NCI-H2196 (cell line): ENCODE data around the gene UPP1.

Source experiments
- DNase-seq: peaks from one replicate; lab custom pipeline; 2025; ENCODE audit not compliant: unreplicated experiment; lab: John Stamatoyannopoulos, UW

The UPP1 gene

DNA sequence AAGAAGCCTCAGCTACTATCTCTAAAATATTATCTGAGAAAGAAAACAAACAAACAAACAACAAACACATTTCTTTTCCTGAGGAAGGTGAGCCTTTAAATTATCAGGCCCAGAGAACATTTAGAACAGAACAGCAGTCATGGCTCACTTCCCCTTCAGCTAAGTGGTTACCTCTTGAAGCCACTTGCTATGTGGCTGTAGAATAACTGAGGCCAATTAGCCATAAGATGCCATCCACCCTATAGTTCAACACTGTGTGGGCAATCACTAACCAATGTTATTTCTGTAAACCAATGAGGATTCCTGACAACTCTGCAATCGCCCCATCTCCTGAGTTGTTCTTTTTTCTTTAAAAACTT, 3.7 kb upstream of the UPP1 start:
- no peak for DNase-seq

DNA sequence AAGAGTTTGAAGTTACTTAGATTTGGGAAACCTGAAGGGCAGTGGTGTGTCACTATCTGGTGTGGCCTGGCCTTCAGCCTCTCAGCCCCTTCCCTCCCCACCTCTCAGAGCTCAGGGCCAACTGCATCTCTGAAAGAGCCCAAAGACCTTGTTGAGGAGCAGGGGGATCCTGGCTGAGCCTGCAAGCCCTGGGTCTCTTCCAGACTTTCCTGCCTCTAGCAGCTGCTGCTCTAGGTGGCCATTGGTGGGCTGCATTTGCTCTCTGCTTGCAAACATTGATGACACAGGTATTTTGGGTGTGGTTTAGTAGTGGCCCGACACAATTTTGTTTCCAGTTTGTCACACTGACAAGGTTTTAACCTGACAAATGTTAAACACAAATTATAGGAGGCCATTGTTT, 3.1 kb upstream of the UPP1 start:
- no peak for DNase-seq

DNA sequence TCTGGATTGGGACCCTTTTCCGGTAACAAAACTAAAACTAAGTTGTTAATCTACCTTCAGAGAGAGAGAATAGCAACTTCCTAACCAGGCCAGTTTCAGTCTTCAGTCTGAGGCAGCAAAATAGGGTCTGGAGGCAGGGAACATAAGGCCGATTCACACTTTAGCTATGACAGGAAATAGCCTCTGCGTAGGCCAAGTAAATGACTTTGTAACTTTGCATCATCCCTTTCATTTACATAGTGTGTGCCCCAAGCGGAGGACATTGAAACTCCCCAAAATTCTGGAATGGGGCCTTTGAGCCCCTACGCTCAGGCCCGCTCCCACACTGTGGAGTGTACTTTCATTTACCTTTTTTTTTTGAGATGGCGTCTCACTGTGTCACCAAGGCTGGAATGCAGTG, 1.7 kb upstream of the UPP1 start:
- DNase-seq, result no peak

DNA sequence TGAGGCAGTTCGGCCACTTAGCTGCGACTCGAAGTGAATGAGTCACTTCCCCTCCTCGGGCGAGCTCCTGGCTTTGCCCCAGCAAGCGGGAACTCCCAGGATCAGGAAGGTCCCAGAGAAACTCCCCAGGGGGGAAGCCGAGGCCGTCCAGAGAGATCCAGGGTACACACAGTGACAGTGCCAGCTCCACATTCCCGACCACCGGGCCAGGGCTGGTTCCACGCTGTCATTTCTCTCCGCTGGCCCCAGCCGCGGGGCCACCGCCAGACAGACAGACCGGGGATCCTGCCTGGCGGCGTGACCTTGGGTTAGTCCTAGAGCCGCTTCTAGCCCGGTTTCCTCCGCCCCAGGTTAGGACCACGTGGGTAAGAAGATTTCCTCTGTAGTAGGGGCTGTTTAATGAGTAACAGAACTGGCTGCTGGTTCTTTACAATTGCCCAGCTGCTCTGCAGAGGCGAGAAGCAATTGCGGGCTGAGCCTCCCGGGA, 463 bp upstream of the UPP1 start:
- peak; percentile 69 for DNase-seq

DNA sequence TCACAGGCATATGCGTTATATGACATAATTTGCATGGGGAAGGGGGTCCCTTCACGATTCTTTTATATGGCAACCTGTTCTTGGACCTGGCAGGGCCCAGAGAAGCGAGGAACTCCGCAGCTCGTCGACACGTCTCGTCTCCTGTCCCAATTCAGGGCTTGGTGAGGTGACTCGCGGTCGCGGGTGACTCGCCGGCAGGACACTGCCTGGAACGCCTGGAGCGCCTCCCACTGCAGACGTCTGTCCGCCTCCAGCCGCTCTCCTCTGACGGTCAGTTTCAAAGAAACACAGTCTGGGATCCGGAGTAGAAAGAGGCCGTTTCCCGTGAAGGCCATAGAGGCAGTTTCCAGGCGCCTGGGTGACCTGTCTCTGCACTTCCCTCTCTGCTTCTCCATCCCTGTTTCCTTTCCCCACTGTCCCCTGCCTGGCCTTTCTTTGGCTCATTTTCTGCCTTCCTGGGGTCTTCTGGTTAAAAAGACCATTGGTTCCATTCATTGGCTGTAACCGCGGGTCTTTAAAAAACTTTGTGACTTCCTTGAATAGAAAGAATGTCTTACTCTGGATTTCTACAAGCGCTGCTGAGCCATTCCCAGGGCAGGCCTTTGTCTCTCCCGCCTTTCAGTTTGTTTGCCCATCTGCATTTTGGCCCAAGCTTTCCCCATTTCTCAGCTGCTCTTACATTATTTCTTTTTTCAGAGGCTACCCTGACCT, 1.2 kb downstream of the UPP1 start:
- no peak for DNase-seq

DNA sequence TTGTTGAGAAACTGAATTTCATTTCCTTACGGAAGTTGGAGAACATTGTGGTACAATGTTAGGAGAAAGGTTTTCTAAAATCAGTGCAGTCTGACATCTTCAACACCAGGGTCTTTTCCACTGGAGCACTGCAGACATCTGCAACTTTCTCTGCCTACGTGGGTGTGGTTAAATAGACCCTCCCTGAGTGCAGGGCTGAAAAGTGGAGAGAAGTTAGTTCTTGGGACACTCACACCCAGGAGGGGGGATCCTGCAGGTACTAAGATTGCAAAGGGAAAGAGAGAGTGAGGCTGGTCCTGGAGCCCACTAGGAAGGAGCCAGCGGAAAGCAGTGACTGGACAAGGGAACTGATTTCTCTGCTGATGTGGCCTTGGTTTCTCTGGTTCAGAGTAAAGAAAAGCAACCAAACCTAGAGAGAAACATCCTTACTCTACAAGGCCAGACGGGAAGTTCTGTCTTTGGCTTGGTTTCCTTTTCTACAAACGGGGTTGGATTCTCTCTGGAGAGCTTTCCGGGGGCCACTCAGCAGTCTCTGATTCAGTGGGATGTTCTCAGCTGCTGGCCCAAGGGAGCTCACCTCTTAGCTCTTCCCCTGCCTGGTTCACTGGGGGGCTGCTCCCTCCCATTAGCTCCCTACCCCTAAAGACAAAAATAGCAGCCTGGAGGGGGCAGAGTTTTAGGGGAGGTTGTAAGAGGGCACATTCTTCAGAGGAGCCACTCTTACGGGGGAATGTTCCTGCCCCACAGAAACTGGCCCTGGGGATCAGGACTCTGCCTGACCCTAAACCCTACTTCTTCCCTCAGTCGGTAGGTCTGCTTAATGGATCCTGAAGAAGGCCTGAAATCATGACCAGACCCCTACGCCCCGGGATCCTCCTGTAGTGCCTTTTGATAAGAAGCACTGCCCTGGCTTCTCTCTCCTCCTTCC, 2.7 kb downstream of the UPP1 start:
- DNase-seq, result no peak

DNA sequence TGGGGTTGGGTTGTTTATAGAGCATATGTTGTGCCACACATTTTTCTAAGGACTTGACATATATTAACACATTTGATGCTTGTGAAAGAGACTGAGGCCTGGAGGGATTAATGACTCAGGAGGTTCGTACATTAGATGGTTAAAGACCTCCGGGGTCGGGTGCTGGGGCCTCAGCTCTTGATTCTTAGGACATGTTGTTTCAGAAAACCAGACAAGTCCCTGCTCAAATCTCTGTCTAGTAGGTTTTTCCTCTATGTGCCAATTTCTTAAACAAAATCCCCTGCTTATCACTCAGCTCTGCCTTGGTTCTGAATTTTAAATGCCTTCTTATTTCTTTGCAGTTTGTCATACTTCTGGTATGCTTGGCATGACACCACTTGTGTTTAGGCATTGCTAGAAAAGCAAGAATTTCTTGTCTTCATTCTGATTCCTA, 5.8 kb downstream of the UPP1 start:
- no peak for DNase-seq

DNA sequence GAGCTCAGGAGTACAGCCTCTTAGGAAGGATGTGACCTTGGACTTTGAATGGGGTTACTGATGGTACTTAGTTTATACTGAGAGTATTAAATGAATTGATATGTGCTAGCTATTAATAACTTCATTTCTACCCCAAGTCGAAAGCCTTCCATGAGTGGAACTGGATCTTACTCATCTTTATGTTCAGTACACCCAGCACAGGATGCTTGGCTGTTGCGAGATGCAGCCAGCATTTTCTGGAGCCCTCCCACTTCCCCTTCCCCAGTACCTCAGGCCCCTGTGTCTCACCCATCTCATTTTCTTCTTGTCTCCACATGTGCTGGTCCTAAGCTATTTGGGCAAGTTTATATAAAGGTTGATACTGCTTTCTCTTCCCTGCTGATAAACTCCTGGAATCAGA, 7.2 kb downstream of the UPP1 start:
- DNase-seq, result no peak

DNA sequence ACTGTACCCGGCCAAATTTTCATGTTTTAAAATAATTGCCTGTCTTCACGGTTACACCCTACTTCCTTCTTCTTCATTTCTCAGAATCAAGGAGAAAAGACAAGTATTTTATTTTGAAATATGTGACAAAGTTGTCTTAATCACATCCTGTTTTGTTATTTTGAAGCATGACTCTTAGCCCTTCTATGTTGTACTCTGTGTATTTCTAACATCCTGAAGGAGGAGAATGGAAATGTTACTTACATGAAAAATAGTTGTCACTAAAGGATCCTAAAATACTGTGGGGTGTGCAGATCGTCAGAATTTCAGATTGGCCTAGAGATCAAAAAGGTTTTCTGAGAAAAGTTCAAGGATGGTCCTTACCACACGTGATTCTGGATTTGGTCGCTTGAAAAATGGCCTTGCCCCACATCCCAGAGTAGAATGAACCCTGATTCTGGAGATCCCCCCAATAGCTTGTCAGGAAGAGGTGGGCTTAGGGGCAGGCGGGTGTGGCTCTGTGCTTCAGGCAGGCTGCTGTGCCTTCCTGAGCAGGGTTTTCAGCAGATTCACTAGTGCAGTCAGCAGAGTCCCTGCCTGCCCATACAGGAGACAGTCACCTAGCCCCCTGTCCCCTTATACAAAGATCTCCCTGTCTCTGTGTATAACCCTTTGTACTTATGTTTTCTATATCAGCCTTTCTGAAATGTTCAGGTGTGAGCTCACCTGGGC, 8.6 kb downstream of the UPP1 start:
- no peak for DNase-seq

DNA sequence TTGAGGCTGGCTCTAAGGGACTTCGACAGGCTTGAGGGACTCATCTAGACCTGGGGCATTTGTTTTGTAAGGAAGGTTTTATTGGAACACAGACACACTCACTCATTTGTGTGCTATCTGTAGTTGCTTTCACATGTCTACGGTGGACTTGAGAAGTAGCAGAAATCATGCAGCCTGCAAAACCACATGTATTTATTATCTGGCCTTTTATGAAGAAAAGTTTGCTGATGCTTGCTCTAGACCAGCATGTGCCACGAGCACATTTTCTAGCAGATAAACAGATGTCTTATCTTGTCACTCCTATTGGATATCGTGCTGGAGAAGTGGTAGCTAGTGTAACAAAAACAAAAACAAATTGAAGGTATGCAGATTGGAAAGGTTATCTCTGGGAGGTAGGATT, 9.8 kb downstream of the UPP1 start:
- DNase-seq, result no peak

DNA sequence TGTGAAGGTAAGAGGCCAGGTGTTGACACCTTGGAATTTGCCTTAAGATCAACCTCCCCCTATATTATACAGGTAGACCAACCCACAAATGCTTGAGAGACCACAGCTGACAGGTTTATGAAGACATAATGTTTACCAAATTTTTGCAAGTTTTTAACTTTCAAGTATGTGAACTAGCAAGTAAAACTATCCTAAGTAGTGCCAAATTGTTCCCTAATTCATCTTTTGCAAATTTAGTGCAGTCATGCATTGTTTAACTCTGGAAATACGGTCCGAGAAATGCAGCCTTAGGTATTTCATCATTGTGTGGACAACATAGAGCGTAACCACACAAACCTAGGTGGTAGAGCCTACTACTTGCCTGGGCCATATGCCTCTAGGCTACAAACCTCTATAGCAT, 10.7 kb downstream of the UPP1 start:
- DNase-seq, result no peak

DNA sequence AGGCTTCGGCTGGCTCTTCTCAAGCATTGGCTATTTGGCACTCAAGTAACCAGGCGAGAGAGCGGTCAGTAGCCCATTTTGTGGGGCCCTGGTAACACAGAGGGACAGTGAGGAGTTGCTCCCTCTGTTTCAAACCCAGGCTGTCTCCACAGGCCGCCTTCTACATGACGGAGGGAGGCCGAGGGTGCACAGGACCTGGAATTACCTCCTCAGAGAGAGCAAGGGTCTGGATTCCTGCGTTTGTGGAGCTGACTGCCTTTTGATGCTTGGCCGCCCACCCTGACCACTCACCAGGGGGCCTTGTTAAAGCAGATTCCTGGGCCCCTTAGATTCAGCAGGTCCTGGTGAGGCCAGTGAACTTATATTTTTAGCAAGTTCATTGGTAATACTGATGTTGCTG, 12.3 kb downstream of the UPP1 start:
- no peak for DNase-seq

DNA sequence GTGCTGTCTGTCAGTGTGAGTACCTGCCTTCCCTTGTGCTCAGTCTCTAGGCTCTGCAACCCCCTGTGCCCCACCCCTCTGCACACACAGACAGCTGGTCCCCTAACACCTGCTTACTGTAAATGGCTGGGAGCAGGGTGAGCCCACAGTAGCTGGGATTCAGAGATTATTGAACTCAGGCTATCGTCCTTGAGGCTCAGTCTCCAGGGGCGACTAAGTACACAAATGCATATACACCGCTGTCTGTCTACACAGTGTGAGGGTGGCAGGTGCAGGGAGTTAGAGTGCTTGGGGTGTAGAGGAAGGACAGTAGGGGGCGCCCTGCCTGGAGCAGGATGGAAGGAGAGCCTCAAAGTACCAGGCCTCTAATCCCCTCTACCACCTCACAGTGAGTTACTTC, 12.9 kb downstream of the UPP1 start:
- DNase-seq, result no peak

DNA sequence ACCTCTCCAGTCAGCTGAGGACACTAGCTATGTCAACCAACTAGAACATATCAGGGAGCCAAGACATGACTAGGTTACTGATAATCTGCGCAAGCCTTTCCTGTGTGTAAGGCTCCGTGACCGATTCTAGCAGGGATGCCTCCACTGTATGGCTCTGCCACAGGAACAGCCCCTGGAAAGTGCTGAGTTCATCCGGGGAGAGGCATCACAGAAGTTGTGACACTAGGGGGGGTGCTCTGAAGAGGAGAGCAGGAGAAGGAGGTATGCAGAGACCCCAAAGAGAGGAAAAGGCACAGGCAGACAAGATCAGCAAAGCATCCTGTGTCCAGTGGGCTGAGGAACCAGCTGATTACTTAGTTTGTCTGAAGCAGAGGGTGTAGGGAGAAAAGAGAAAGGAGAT, 13.5 kb downstream of the UPP1 start:
- DNase-seq, result no peak

DNA sequence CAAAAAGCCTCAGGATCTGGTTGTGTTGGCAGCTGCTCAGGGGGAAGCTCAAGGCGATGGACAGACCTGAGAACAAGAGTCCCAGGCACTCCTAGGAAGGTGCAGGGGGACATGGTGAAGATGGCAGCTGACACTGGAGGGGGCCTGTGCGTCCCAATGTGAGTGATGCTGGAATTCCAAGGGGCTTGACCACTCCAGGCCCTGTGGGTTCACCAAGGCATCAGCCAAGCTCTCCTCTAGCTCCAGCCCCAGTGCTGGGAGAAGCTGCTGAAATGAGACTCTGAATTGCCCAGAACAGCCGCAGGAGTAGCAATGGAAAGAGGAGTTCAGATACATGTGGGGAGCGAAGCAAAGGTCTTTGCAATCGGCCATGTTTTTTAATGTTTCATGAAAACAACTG, 16.0 kb downstream of the UPP1 start:
- no peak for DNase-seq

DNA sequence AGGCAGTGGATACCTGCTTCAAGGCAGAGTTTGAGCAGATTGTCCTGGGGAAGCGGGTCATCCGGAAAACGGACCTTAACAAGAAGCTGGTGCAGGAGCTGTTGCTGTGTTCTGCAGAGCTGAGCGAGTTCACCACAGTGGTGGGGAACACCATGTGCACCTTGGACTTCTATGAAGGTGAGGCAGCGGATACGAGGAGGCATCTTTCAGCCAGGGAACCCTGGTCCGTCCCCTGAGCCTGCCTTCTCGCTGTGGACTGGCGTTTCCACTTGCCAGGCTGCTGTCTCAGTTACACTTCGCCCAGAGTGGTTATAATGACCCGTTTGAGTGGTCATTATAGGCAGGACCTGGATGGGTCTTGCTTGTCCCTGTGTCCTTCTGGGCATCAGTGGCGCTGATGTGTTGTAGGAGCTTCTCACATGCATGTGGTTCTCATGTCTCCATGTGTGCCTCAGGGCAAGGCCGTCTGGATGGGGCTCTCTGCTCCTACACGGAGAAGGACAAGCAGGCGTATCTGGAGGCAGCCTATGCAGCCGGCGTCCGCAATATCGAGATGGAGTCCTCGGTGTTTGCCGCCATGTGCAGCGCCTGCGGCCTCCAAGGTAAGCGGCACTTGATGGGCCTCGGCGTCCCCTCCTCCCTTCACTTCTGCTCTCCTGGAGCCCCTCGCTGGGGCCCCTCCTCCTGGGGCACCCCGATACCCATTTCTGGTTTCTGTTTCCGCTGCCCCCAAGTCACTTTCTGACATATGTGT, 18.0 kb downstream of the UPP1 start:
- DNase-seq, result no peak

DNA sequence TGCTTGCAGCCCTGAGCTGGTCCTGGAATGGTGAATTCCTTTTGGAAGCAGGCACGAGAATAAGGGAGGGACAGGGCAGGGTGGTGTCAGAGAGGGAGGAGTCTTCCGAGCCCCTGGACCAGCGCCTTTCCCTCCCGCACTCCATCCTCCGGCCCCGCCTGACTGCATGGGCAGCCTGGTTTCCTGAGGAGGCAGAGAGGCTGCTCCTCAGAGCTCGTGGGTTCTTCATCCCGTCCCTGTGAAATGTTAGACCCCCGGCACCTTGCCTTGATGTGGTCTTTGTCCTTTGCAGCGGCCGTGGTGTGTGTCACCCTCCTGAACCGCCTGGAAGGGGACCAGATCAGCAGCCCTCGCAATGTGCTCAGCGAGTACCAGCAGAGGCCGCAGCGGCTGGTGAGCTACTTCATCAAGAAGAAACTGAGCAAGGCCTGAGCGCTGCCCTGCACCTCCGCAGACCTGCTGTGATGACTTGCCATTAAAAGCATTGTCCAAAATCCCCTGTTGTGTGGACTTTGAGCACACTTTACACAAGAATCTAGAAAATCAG, 18.9 kb downstream of the UPP1 start:
- DNase-seq, result no peak

DNA sequence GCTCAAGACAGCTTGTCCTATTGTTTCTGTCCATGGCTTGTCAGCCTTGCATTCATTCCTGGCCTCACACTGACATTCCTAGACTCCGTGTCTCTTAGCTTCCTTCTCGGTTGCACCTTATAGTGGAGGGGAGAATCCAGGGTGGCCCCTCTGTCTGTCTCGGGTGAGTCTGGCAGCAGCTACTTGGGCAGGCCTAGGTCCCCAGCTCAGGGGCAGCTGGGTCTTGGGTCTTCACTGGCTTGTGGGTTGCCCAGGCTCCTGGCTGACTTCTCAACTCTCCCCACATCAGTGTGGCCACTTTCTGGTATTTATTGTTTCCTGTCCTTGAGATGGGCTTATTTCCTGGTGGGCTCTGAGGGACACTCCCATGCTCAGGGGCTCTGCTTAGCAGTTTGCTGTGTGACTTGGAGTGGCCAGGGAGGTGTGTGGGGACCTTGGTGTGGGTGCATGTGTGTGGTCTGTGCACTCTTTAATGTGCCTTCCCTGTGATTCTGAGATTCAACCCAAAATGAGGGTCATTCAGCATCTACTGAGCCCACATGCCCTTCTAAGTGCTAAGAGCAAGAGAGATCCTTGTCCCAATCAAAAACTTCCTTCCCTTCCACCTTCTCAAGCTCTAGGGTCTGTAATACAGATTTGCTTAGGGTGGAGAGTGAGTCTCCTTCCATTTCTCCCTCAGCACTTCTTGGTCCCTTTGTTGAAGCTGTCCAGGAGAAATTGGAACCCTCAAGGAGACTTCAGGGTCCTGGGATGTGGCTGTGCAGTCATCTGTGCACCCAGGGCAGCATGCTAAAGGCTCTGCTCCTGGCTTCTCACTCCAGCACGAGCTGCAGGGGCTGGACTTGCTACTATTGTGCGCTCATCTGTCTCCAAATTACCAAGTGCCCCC, 20.1 kb downstream of the UPP1 start:
- DNase-seq, result no peak

DNA sequence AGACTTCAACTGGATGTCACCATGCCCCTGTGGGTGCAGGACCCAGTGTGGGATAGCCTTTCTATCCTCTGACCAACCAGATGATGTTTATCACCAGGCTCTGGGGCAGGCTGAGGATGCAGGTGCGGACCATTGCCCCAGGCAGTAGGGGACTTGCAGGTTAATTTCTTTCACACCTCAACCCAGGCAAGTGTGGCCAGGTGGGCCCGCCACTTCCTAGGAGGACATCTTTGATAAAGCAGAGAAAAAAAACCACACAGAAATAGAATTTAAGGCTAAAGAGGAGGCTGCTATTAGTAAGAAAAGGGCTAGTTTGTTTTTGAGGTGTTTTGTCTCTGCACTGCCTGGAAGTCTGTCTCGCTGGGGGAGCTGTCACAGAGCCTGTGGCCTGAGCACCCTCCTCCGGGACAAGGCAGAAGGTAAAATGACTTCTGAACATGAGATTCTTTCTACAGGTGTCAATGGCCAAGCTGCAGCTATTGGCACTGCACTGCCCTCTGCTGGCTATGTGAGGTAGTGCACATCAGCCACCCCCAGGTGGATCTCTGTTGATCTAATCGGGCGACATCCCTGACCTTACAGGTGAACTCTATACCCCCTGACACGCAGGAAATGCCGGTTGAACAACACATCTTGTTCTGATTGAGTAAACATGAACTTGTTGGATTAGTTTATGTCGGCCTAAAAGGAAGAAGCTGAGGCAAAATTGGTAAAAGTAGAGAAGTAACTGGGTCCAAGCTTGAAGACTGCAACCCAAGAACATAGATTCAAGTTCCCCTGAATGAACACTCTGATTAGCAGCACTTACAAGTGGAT, 21.0 kb downstream of the UPP1 start:
- DNase-seq, result peak; percentile 71
